OCI-LY1 (cell line): ENCODE data around the gene RBMY1B.
"Not testable (repeated sequence)": the region's sequence is repeated elsewhere in the genome, so short reads cannot be mapped to it uniquely, and the experiment has no call there.

Source experiments
- CTCF ChIP-seq: fragments of 200-600 bp; sonication (generic), shearing (Covaris generic); IDR thresholded peaks from 2 replicates; pipeline ENCODE4 v1.5.1; 2017; ENCODE audit warnings: mild to moderate bottlenecking, antibody characterized with exemption, low read length, moderate library complexity, mixed read lengths
- EZH2 ChIP-seq: fragments of 200-600 bp; sonication (generic), shearing (Covaris generic); IDR thresholded peaks from 2 replicates; pipeline ENCODE4 v1.8.0; 2017; ENCODE audit warnings: borderline replicate concordance, mixed run types, mild to moderate bottlenecking, antibody characterized with exemption, low read length, moderate library complexity, mixed read lengths

DNA sequence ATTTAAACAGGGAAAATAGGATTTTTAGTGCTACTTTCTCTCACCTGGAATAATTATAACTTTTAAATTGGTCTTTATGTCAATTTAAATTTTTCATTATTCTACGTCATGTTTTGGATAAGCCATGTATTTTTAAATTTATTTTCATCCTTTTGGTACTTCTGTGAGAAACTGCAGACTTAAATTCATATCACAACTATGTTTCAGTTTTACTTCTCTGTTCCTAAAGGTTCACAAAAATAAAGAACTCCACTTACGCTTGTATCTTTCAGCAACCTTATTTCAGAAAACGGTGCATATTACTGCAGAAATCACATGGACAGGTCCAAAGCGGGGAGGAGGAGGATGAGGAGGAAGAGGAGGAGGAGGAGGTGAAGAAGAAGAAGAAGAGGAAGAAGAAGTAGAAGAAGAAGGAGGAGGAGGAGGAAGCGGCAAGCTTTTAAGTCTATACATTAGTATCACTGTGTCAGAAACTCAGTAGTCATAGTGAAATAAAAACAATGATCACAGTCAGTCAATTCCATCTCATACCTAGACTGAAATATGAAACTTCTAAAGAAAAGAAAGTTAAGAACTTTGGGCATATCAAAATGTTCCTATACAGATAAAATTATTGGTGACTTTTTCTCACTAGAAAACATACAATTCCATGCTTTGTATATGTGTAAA is 48.3 kb downstream of the RBMY1B start:
- TF ChIP-seq CTCF, EZH2: not testable (repeated sequence)
